K562 (cell line): Measurements from ENCODE around the gene SORT1. TPM values are rescaled to one million over a fixed set of nuclear protein-coding genes. Genes with fewer than 3 reads are reported as not detected.
A peak's percentile ranks its signal among the peaks of the same experiment; 100 is the strongest.

ENCODE experiments used
- BCOR ChIP-seq: fragments of 450-650 bp; IDR thresholded peaks from 2 replicates; pipeline ENCODE4 v1.6.1; 2016
- HDAC2 ChIP-seq: fragments of 450-650 bp; IDR thresholded peaks from 2 replicates; pipeline ENCODE4 v1.6.1; 2016; ENCODE audit warnings: mild to moderate bottlenecking
- KDM1A ChIP-seq, 2 experiments: fragments of 450-650 bp; IDR thresholded peaks; 2 replicates each; pipeline ENCODE4 v1.6.1; 2016; ENCODE audit warnings: mild to moderate bottlenecking in 2 of 2
- PCBP1 ChIP-seq: fragments of 200-400 bp; formaldehyde crosslinking; IDR thresholded peaks from 2 replicates; pipeline ENCODE4 v1.6.1; 2018; ENCODE audit warnings: mild to moderate bottlenecking, low read depth, low read length; ENCODE audit not compliant: poor library complexity, severe bottlenecking
- PHF20 ChIP-seq: fragments of 450-650 bp; IDR thresholded peaks from 2 replicates; pipeline ENCODE4 v1.6.1; 2018; ENCODE audit not compliant: partially characterized antibody
- POU5F1 ChIP-seq: fragments of 150-350 bp; IDR thresholded peaks from 2 replicates; pipeline ENCODE4 v1.6.1; 2014; ENCODE audit warnings: borderline replicate concordance, low read length, low read depth, mild to moderate bottlenecking; ENCODE audit not compliant: partially characterized antibody
- PPARD ChIP-seq: fragments of 250-450 bp; sonication (Bioruptor Pico); IDR thresholded peaks from 2 replicates; pipeline ENCODE4 v1.8.0; 2022; ENCODE audit warnings: inconsistent platforms, mild to moderate bottlenecking, moderate library complexity
- RFX5 ChIP-seq: IDR thresholded peaks from 2 replicates; pipeline ENCODE4 v1.6.1; 2011; ENCODE audit warnings: low read depth, mild to moderate bottlenecking, improper control_type of control experiment, low read length
- SMARCA5 ChIP-seq: fragments of 450-650 bp; IDR thresholded peaks from 2 replicates; pipeline ENCODE4 v1.6.1; 2016
- SMARCB1 ChIP-seq: IDR thresholded peaks from 2 replicates; pipeline ENCODE4 v1.6.1; 2011; ENCODE audit warnings: improper control_type of control experiment, low read depth; ENCODE audit not compliant: insufficient read length
- ZFP36 ChIP-seq: fragments of 150-350 bp; IDR thresholded peaks from 2 replicates; pipeline ENCODE4 v1.6.1; 2018; ENCODE audit warnings: low read length, low read depth; ENCODE audit not compliant: partially characterized antibody
- ZNF121 ChIP-seq: sonication (generic); formaldehyde crosslinking; conservative IDR thresholded peaks from 2 replicates; pipeline ENCODE4 v1.8.0; 2022; ENCODE audit warnings: missing genetic modification reagents
- ZNF23 ChIP-seq: fragments of 250-450 bp; sonication (Bioruptor Pico); IDR thresholded peaks from 2 replicates; pipeline ENCODE4 v1.4.0; 2020; ENCODE audit warnings: mild to moderate bottlenecking
- ZNF77 ChIP-seq: fragments of 250-450 bp; sonication (Bioruptor Pico); IDR thresholded peaks from 2 replicates; pipeline ENCODE4 v1.5.0; 2020
- polyA plus RNA-seq, 8 experiments: library from polyadenylated mRNA; depleted of rRNA in 4 of 8; stranded (reverse) in 5 of 8; unstranded in 3 of 8; fragments of >200 nt; fragmentation: Nextera tagmentation in 2 of 8; fragmentation: Illumina TruSeq in 1 of 8; extraction: Ambion mirVana in 2 of 8; extraction: Trizol in 1 of 8; gene quantifications; 2 replicates each; pipeline versions ENCODE4 v1.2.1 to v1.2.3, GENCODE V29; 2011 to 2014; ENCODE audit warnings: inconsistent platforms in 1 of 8, missing spikeins in 1 of 8
- total RNA-seq, 7 experiments: library from RNA; depleted of rRNA in 6 of 7; stranded (reverse); fragments of >200 nt in 6 of 7; fragmentation: Illumina TruSeq in 2 of 7; extraction: Trizol in 2 of 7; gene quantifications; 2 replicates each; pipeline versions ENCODE4 v1.2.1 to v1.2.3, GENCODE V29; 2011 to 2021; ENCODE audit warnings: low replicate concordance in 1 of 7
- TF ChIP-seq, protein P1 (sequence below): fragments of 250-450 bp; sonication (Bioruptor Pico); IDR thresholded peaks from 2 replicates; pipeline ENCODE4 v1.8.0; 2021; ENCODE audit warnings: moderate library complexity, mild to moderate bottlenecking, inconsistent platforms
- TF ChIP-seq, protein P2 (sequence below), 2 experiments: fragments of 450-650 bp; IDR thresholded peaks; 2 replicates each; pipeline ENCODE4 v1.6.1; 2016; ENCODE audit warnings: mild to moderate bottlenecking in 2 of 2, borderline replicate concordance in 1 of 2, low read depth in 1 of 2, moderate library complexity in 1 of 2
- TF ChIP-seq, protein P3 (sequence below): fragments of 450-650 bp; formaldehyde crosslinking; IDR thresholded peaks from 2 replicates; pipeline ENCODE4 v1.4.0; 2022; ENCODE audit warnings: missing genetic modification characterization
- TF ChIP-seq, protein P4 (sequence below): sonication (generic); IDR thresholded peaks from 2 replicates; pipeline ENCODE4 v1.6.1; 2016

The SORT1 gene
- total and polyA plus RNA-seq, 9 of the 15 experiments (the other 6 are each of a cell fraction or from before 2014, with no cell fraction given): 27.4 to 112 (median 65.0) TPM

DNA sequence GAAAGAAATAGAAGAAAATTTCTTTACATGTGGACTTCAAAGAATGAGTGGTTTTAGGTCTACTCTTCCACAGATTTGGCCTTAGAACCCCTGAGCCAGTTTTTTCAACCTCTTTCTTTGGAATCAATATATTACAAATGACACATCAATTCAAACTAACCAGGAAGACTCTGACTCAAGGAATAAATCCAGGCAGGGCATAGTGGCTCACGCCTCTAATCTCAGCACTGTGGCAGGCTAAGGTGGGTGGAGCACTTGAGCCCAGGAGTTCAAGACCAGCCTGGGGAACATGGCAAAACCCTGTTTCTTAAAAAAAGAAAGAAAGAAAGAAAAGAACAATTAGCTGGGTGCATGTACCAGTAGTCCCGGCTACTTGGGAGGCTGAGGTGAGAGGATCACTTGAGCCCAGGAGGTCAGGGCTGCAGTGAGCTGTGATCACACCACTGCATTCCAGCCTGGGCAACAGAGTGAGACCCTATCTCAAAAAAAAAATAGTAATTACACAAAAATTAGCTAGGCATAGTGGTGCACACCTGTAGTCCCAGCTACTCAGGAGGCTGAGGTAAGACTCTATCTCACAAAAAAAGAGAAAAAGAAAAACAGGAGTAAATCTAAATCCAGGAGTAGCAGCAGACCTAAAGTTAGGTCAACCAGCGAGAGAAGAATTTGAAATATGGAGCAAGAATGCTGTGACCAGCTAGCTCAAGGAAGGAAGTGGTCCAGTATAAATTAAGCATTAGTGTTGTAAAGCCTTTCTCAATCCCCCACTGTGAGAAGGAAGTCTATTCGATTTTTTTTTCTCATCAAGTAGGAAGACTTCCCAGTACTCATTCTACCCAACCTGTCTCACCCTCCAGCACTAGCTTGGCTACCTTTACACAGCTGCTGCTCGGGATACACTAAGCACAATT, 1.9 kb downstream of the SORT1 start (continued):
- peak; percentile 83 for TF ChIP-seq BCOR
- TF ChIP-seq POU5F1: no peak
- no peak for TF ChIP-seq PPARD
- peak; percentile 68; the same call in 1 of the 2 replicates for TF ChIP-seq SMARCA5
- no peak for TF ChIP-seq ZFP36
- TF ChIP-seq KDM1A (IDR thresholded peaks at IDR 0.05): peak; percentile 72 to 80
- no peak for TF ChIP-seq ZNF23 (CRISPR knock-in tag)
- TF ChIP-seq PCBP1: no peak
- TF ChIP-seq RFX5: no peak
- no peak for TF ChIP-seq SMARCB1
- TF ChIP-seq, protein P1, sequence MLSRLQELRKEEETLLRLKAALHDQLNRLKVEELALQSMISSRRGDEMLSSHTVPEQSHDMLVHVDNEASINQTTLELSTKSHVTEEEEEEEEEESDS (CRISPR knock-in tag): no peak
- TF ChIP-seq, protein P2, sequence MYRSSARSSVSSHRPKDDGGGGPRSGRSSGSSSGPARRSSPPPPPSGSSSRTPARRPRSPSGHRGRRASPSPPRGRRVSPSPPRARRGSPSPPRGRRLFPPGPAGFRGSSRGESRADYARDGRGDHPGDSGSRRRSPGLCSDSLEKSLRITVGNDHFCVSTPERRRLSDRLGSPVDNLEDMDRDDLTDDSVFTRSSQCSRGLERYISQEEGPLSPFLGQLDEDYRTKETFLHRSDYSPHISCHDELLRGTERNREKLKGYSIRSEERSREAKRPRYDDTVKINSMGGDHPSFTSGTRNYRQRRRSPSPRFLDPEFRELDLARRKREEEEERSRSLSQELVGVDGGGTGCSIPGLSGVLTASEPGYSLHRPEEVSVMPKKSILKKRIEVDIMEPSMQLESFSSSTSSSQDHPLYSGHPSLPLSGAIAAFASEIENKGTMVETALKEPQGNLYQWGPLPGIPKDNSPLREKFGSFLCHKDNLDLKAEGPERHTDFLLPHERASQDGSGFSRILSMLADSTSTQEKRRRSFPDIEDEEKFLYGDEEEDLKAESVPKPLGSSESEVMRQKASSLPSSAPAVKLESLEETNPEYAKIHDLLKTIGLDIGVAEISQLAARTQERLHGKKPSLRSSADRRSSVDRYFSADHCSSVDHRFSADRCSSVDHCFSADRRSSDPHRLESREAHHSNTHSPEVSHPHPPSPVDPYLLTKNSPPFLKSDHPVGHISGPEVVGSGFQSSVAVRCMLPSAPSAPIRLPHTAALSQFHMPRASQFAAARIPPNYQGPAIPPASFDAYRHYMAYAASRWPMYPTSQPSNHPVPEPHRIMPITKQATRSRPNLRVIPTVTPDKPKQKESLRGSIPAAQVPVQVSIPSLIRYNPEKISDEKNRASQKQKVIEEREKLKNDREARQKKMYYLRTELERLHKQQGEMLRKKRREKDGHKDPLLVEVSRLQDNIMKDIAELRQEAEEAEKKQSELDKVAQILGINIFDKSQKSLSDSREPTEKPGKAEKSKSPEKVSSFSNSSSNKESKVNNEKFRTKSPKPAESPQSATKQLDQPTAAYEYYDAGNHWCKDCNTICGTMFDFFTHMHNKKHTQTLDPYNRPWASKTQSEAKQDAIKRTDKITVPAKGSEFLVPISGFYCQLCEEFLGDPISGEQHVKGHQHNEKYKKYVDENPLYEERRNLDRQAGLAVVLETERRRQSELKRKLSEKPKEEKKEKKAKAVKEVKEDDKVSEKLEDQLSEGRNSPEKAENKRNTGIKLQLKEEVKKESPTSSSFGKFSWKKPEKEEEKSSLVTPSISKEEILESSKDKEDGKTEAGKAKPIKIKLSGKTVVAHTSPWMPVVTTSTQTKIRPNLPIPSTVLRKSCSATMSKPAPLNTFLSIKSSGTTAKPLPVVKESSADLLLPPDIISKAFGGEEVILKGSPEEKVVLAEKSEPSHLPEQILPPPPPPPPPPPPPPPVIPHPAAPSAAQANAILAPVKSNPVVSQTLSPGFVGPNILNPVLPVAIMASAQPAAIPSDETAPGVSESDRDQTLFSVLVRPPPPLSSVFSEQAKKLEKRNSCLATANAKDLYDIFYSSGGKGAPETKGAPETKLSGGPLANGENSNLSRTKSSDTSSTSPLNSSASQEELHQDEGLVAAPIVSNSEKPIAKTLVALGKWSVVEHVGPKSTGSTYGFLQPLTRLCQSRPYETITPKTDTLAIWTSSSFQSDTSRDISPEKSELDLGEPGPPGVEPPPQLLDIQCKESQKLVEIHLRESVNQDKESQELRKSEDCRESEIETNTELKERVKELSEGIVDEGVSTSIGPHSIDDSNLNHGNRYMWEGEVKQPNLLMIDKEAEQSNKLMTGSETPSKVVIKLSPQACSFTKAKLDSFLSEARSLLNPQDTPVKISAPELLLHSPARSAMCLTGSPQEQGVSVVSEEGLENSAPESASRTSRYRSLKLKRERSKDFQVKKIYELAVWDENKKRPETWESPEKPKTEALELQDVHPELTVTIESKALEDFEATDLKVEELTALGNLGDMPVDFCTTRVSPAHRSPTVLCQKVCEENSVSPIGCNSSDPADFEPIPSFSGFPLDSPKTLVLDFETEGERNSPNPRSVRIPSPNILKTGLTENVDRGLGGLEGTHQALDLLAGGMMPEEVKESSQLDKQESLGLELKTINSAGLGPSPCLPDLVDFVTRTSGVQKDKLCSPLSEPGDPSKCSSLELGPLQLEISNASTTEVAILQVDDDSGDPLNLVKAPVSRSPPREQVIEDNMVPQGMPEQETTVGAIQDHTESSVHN (IDR thresholded peaks at IDR 0.05; ENCODE audit: borderline replicate concordance in 1 of 2, low read depth in 1 of 2): 0 out of 4 replicates have a peak, but pooled peaks of 1 of the 2 experiments have one; percentile 15
- TF ChIP-seq, protein P3, sequence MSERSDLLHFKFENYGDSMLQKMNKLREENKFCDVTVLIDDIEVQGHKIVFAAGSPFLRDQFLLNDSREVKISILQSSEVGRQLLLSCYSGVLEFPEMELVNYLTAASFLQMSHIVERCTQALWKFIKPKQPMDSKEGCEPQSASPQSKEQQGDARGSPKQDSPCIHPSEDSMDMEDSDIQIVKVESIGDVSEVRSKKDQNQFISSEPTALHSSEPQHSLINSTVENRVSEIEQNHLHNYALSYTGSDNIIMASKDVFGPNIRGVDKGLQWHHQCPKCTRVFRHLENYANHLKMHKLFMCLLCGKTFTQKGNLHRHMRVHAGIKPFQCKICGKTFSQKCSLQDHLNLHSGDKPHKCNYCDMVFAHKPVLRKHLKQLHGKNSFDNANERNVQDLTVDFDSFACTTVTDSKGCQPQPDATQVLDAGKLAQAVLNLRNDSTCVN (CRISPR knock-in tag): no peak
- TF ChIP-seq, protein P4, sequence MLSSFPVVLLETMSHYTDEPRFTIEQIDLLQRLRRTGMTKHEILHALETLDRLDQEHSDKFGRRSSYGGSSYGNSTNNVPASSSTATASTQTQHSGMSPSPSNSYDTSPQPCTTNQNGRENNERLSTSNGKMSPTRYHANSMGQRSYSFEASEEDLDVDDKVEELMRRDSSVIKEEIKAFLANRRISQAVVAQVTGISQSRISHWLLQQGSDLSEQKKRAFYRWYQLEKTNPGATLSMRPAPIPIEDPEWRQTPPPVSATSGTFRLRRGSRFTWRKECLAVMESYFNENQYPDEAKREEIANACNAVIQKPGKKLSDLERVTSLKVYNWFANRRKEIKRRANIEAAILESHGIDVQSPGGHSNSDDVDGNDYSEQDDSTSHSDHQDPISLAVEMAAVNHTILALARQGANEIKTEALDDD: 0 out of 2 replicates have a peak, but pooled peaks have one; percentile 7
- TF ChIP-seq HDAC2: 0 out of 2 replicates have a peak, but pooled peaks have one; percentile 13
- TF ChIP-seq PHF20: no peak
- TF ChIP-seq ZNF77 (CRISPR knock-in tag): no peak
- TF ChIP-seq ZNF121: peak; percentile 98
